HL-60 (cell line): ENCODE data around the gene GGTLC2.

Source experiments
- DNase-seq, 2 experiments: peaks; one replicate each; pipeline ENCODE4 v3.0.0-alpha.2; 2010 to 2020; ENCODE audit warnings: low read depth in 1 of 2, low spot score in 1 of 2
- H3K27ac ChIP-seq: fragments of 250-450 bp; sonication (Bioruptor Pico); replicated peaks from 2 replicates; pipeline ENCODE4 v1.5.1; 2020; ENCODE audit warnings: mild to moderate bottlenecking, moderate library complexity
- H3K27me3 ChIP-seq: fragments of 250-450 bp; sonication (Bioruptor Pico); 2 replicates; pipeline ENCODE4 v1.5.1; 2021; ENCODE audit warnings: mild to moderate bottlenecking, moderate library complexity; ENCODE audit not compliant: insufficient read depth, poor library complexity, severe bottlenecking
- H3K4me3 ChIP-seq: replicated peaks from 2 replicates; pipeline ENCODE4 v1.5.1; 2011; ENCODE audit warnings: mild to moderate bottlenecking, control low read depth, low read length; ENCODE audit not compliant: insufficient read depth
- GABPA ChIP-seq: IDR thresholded peaks from 2 replicates; pipeline ENCODE4 v1.6.1; 2012; ENCODE audit warnings: low read depth
- POLR2AphosphoS5 ChIP-seq: IDR thresholded peaks from 2 replicates; pipeline ENCODE4 v1.6.1; 2012; ENCODE audit warnings: low read depth
- REST ChIP-seq: IDR thresholded peaks from 2 replicates; pipeline ENCODE4 v1.6.1; 2012; ENCODE audit warnings: low read depth; ENCODE audit not compliant: insufficient replicate concordance
- SPI1 ChIP-seq: IDR thresholded peaks from 2 replicates; pipeline ENCODE4 v1.6.1; 2012; ENCODE audit warnings: low read depth, mild to moderate bottlenecking, borderline replicate concordance
- TF ChIP-seq, protein P1 (sequence below): IDR thresholded peaks from one replicate; pipeline ENCODE4 v1.5.1; 2011; ENCODE audit warnings: low read length, control low read depth, inconsistent platforms; ENCODE audit not compliant: insufficient read depth

Gene GGTLC2

GRCh38 chr22:22692707-22693530, 48.5 kb downstream of the GGTLC2 start:
- Histone ChIP-seq H3K27ac (no peak overlapping the region), H3K27me3 (no peaks in the 10 kb centered on the region), H3K4me3 (no peak overlapping the region)
- no peak for TF ChIP-seq POLR2AphosphoS5
- TF ChIP-seq, protein P1, sequence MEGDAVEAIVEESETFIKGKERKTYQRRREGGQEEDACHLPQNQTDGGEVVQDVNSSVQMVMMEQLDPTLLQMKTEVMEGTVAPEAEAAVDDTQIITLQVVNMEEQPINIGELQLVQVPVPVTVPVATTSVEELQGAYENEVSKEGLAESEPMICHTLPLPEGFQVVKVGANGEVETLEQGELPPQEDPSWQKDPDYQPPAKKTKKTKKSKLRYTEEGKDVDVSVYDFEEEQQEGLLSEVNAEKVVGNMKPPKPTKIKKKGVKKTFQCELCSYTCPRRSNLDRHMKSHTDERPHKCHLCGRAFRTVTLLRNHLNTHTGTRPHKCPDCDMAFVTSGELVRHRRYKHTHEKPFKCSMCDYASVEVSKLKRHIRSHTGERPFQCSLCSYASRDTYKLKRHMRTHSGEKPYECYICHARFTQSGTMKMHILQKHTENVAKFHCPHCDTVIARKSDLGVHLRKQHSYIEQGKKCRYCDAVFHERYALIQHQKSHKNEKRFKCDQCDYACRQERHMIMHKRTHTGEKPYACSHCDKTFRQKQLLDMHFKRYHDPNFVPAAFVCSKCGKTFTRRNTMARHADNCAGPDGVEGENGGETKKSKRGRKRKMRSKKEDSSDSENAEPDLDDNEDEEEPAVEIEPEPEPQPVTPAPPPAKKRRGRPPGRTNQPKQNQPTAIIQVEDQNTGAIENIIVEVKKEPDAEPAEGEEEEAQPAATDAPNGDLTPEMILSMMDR, result peak; percentile 45
- peak in 1 of 2 experiments; percentile 20 for DNase-seq

DNA sequence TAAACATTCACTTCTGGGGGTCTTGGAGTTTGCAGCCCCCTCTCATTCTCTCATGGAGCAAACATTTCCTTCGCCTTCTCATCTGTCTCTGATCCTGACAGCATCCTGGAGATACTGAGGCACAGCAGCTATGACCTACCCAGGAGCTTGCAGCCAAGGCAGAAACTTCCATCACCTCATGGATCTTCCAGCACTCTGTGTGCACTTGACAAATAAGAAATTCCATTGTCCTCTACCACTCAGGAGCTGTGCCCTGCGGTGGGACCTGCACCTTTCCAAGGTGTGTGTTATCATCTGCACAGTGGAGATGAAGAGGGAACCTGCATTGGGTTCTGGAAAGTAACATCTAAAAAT, 49.1 kb downstream of the GGTLC2 start:
- Histone ChIP-seq H3K27ac (no peak overlapping the region), H3K4me3 (no peak overlapping the region), H3K27me3 (no peaks in the 10 kb centered on the region)
- TF ChIP-seq GABPA (no peak), REST (no peak), SPI1 (no peak), POLR2AphosphoS5 (no peak)
- TF ChIP-seq, protein P1, result no peak
- DNase-seq, result no peak

GRCh38 chr22:22694106-22694505, 49.7 kb downstream of the GGTLC2 start:
- Histone ChIP-seq H3K27ac (no peak overlapping the region), H3K4me3 (no peak overlapping the region), H3K27me3 (no peaks in the 10 kb centered on the region)
- TF ChIP-seq, protein P1, result no peak
- DNase-seq, result no peak

- DNase-seq, result no peak
- no peak for TF ChIP-seq SPI1
- no peak for TF ChIP-seq POLR2AphosphoS5
- TF ChIP-seq, protein P1, result no peak
- TF ChIP-seq REST, result no peak
- no peak for TF ChIP-seq GABPA
- H3K27me3 ChIP-seq, result no peaks in the 10 kb centered on the region
- H3K4me3 ChIP-seq, result no peak overlapping the region
- H3K27ac ChIP-seq, result no peak overlapping the region
Measured at GRCh38 chr22:22696104-22696503, 51.7 kb downstream of the GGTLC2 start.
